IPS DF 19.7 (cell line): Measurements from ENCODE around the gene AMT.

Experiments
- DNase-seq: peaks from one replicate; pipeline ENCODE4 v3.0.0-alpha.2; 2013; ENCODE audit warnings: low read depth, low spot score

Gene AMT

GRCh38 chr3:49422379-49423248 lies at the start of gene AMT:
Gene AMT (minus strand): TSS chr3:49422473. CDS start chr3:49422450, 23 bp downstream.
- DNase-seq = peak; percentile 89

GRCh38 chr3:49470714-49471420 lies 48.6 kb upstream of the AMT start:
- DNase-seq = no peak

GRCh38 chr3:49469936-49470713 lies 47.9 kb upstream of the AMT start, which contains the start of gene DAG1:
Gene DAG1 (plus strand): TSS chr3:49470267. CDS start chr3:49510535, 40,268 bp downstream.
- DNase-seq = peak; percentile 80

GRCh38 chr3:49469037-49469935 lies 47.0 kb upstream of the AMT start:
- no peak for DNase-seq

DNA sequence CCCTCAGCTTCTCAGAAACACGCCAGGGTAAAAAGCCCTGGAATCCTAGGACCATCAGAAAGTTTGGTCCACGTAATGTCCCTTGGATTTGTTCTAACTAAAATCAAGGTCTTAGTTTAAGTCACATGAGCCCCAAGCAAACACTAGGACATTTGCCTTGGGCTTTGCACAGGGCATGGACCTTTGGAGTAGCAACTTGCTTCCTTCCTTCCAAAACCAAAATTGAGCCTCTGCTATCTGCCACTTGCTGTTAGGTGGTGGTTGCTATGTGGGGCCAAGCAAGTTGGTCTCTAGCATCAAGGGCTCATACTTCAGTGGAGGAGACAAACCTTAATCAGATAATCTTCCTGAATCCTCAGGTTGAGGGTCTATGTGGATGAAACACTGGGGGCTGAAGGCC lies 43.8 kb upstream of the AMT start:
- DNase-seq = no peak

GRCh38 chr3:49465270-49466034 lies 43.2 kb upstream of the AMT start:
- no peak for DNase-seq

GRCh38 chr3:49462222-49462621 lies 39.9 kb upstream of the AMT start:
- no peak for DNase-seq

- DNase-seq = no peak
Observed at GRCh38 chr3:49461443-49462171, 39.3 kb upstream of the AMT start.

GRCh38 chr3:49460956-49461355 lies 38.7 kb upstream of the AMT start:
- DNase-seq = no peak

DNA sequence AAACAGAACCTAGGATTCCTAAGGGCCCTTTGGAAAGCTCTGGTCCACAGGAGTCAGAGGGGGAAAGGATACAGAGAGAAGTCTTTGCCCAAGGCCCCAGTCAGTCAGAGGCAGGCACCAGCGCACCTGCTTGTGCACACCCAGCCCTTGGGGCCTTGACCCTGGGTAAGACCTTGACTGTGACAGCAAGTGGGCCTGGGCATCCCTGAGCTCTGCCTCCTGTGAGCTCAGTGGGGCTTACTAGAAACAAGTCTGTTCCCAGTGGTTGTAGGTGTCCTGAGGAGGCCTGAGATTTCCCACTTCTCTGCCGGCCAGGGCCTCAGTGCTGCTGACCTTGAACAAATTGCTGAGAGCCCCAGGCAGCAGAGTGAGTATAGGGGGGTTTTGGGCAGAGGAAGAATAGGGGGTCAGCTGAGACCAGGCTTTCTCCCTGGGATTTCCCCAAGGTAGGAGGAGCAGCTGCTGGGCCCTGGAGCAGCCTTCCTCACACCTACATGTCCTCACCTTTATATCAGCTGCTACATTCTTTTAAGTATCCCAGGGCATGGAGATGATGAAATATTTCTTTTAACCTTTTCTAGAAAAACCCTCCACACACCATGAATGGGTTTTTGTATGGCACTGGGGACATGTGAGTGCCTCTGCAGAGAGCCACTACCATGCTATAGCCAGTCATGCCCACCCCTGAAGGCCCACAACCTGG lies 38.1 kb upstream of the AMT start:
- DNase-seq = no peak

- DNase-seq = no peak
Observed at GRCh38 chr3:49456466-49456865, 34.2 kb upstream of the AMT start.

GRCh38 chr3:49454898-49455681 lies 32.8 kb upstream of the AMT start:
- DNase-seq = no peak

DNA sequence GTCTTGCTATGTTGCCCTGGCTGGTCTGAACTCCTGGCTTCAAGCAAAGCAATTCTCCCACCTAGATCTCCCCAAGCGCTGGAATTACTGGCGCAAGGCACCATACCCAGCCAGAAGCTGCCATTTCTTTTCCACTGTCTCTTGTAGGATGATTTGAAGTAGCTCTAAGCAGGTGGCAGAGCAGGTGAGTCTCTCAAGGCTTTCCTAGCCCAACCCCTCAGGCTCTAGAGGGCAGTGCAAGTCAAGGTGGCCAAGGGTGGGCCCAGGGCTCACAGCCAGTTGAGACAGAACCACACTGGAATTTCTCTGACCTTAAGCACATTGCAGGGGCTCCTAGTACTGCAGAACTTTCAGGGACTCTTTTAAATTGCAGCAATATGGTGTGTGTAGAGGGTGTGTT lies 32.2 kb upstream of the AMT start:
- no peak for DNase-seq

DNA sequence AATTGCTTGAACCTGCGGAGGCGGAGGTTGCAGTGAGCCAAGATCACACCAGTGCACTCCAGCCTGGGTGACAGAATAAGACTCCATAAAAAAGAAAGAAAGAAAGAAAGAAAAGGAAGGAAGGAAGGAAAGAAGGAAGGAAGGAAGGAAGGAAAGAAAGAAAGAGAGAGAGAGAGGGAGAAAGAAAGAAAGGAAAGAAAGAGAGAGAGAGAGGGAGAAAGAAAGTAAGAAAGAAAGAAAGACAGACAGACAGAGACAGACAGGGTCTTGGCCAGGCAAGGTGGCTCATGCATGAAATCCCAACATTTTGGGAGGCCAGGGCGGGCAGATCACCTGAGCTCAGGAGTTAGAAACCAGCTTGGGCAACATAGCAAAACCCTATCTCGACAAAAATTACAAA lies 31.3 kb upstream of the AMT start:
- no peak for DNase-seq

- no peak for DNase-seq
Observed at GRCh38 chr3:49445391-49445790, 23.1 kb upstream of the AMT start.

DNA sequence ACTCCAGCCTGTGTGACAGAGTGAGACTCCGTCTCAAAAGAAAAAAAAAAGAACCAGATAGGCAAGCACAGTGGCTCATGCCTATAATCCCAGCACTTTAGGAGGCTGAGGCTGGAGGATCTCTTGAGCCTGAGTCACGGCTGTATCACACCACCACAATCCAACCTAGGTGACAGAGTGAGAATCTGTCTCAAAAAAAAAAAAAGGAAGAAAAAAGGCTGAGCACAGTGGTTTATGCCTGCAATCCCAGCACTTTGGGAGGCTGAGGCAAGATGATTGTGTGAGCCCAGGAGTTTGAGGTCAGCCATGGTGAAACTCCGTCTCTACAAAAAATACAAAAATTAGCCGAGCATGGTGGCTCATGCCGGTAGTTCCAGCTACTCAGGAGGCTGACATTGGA lies 12.5 kb upstream of the AMT start:
- no peak for DNase-seq

- DNase-seq = no peak
Observed at GRCh38 chr3:49428752-49429080, 6.4 kb upstream of the AMT start.

DNA sequence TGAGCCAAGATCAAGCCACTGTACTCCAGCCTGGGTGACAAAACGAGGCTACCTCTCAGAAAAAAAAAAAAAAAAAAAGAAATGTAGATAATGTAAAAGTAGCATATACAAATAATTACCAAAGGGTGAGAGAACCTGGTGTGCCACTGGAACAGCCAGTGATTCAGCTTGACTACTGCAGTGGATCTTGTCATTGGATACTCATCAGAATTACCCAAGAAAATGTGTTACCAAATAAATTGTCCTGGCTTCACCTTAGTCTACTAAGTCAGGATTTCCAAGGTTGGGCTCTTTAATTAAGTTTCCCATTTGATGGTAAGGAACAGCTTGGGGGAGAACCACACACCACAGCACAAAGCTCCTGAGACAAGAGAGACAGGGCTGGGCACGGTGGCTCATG lies 5.3 kb upstream of the AMT start:
- DNase-seq = no peak
